Measurements from ENCODE around the gene ATPAF1.

ATPAF1 gene

GRCh38 chr1:46613661-46614603 lies 54.2 kb downstream of the ATPAF1 start:
- peak; percentile 74 for DNase-seq

- no peak for DNase-seq
Measured at GRCh38 chr1:46612937-46613660, 55.1 kb downstream of the ATPAF1 start.

GRCh38 chr1:46611691-46612221 lies 56.4 kb downstream of the ATPAF1 start:
- DNase-seq, result no peak

- DNase-seq, result no peak
Measured at GRCh38 chr1:46607345-46608130, 60.6 kb downstream of the ATPAF1 start.

- no peak for DNase-seq
Measured at GRCh38 chr1:46606255-46606965, 61.8 kb downstream of the ATPAF1 start.

- DNase-seq, result peak; percentile 36
Measured at GRCh38 chr1:46605232-46605631, 62.9 kb downstream of the ATPAF1 start.

- peak; percentile 89 for DNase-seq
Measured at GRCh38 chr1:46603858-46604549, 64.2 kb downstream of the ATPAF1 start, which contains the start of gene MKNK1. Gene MKNK1 (minus strand): TSS chr1:46604268. CDS start chr1:46583327, 20,941 bp downstream.

GRCh38 chr1:46603481-46603857 lies 64.7 kb downstream of the ATPAF1 start:
- no peak for DNase-seq

- no peak for DNase-seq
Measured at GRCh38 chr1:46601257-46602007, 66.7 kb downstream of the ATPAF1 start.

- DNase-seq, result peak; percentile 23
Measured at GRCh38 chr1:46599059-46599970, 68.8 kb downstream of the ATPAF1 start.

- no peak for DNase-seq
Measured at GRCh38 chr1:46596846-46597245, 71.3 kb downstream of the ATPAF1 start.

- DNase-seq, result no peak
Measured at GRCh38 chr1:46596036-46596435, 72.1 kb downstream of the ATPAF1 start.

- DNase-seq, result peak; percentile 98
Measured at GRCh38 chr1:46595127-46595526, 73.0 kb downstream of the ATPAF1 start.

GRCh38 chr1:46594063-46594462 lies 74.1 kb downstream of the ATPAF1 start:
- DNase-seq, result peak; percentile 41

- DNase-seq, result no peak
Measured at GRCh38 chr1:46592823-46593222, 75.3 kb downstream of the ATPAF1 start.

GRCh38 chr1:46589529-46589928 lies 78.6 kb downstream of the ATPAF1 start:
- DNase-seq, result no peak

- peak; percentile 99 for DNase-seq
Measured at GRCh38 chr1:46587069-46587468, 81.1 kb downstream of the ATPAF1 start.

- no peak for DNase-seq
Measured at GRCh38 chr1:46585312-46585938, 82.7 kb downstream of the ATPAF1 start.

GRCh38 chr1:46583494-46583893 lies 84.7 kb downstream of the ATPAF1 start:
- DNase-seq, result no peak

Data from MV-4-11 (cell line).